ENCODE results near the gene COX5B.
"Not testable (repeated sequence)": the region's sequence is repeated elsewhere in the genome, so short reads cannot be mapped to it uniquely, and the experiment has no call there.

Gene COX5B

DNA sequence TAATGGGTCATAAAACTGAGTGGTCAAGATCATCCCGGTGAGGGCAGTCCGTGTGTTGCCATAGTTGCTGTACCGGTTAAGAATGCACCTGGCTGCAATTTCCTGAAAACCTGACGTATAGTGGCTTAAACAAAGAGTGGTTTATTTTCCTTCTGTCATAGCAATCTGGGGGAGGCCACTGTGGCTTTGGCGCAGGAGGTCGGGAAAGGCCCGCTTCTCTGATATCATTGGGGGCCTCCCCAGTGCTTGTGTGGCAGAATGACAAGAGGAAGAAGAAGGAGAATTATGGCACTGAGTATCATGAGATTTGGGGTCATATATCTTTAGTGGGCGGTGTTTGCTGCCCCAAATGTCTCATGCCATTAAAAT is 28.0 kb downstream of the COX5B start:
- peak in 1 of 2 experiments; percentile 5 for DNase-seq

DNA sequence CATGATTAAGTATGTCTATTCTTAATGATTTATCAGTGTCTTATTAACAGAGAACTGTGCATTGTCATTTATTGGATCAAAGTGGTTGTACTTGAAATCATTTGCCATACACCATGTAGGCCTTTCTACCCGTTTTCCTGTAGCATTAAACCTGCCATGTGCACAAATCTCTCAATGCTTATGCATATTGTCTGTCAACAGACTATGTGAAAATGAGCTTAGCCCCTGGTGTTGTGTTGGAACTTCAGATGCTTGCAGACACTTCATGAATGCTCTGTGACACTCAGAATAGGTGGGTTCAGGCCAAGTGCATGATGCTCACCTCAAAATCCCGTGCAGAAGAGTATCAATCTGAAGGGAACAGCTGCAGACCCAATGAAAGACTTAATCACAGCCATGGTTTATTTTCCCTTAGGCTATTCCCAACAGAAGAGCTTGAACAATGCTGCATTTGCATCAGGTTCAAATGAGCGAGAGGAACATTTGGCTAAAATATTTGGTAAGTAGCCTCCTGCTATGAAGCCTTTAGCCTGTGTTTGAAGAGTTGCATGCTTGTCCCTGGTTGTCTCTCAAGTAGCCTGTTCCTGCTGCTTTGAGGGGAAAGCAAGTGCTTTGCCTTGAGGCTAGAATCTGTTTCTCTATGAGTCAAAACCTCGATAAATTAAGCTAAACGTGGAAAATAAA is 29.7 kb downstream of the COX5B start:
- DNase-seq: no peak

DNA sequence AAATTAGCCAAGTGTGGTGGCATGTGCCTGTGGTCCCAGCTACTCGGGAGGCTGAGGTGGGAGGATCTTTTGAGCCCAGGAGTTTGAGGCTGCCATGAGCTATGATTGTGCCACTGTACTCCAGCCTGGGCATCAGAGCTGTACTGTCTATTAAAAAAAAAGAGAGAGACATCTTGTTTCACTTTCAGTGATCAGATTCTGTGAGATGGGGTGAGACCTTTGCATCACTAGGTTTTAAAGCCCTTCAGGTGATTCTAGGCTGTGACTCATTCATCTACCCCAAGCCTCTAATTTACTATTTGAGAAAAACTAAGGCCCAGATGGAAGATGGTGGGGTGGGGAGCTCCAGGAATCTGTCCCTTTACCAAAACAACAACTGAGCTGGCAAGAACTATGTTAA is 30.8 kb downstream of the COX5B start:
- no peak for DNase-seq

DNA sequence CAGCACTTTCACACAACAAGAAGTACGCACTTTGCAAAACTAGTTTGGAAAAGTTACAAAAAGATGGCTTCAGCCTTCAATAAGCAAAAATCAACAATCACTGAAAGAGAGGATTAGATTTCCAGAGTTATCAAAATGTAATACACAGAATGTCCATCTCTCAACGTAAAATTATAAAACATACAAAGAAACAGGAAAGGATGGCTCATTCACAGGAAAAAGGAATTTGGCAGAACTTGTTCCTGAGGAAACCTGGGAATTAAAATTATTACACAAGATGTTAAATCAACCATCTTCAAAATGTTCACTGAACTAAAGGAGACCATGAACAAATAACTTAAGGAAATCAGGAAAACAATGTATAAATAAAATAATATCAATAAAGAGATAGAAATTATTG is 31.6 kb downstream of the COX5B start:
- DNase-seq: no peak

DNA sequence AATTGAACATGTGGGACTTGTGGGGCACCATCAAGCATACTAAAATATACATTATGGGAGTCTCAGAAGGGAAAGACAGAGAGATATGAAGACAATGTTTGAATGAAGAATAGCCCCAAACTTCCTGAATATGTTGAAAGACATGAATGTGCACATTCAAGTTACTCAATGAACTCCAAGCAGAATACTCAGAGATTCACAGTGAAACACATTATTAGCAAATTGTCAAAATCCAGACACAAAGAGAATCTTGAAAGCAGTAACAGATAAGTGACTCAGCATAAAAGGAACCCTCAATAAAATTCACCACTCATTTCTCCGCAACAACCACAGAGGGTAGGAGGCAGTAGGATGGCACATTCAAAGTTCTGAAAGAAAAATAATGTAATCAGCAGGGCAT is 32.4 kb downstream of the COX5B start:
- no peak for DNase-seq

DNA sequence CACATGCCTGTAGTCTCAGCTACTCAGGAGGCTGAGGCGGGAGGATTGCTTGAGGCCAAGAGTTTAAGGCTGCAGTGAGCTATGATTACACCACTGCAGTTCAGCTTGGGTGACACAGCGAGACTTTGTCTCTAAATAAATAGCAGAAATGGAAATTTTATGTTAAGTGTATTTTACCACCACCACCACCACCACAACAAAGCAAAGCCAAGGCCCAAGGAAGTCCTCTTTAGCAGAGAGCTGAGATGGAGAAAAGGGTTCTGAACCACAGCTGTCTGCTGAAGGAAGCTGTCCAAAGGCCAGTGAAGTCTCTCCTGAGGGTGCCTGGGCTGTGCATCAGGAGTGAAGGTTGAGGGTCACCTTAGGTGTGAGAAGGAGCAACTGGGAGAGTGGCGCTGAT is 41.4 kb downstream of the COX5B start:
- not testable (repeated sequence) for DNase-seq

DNA sequence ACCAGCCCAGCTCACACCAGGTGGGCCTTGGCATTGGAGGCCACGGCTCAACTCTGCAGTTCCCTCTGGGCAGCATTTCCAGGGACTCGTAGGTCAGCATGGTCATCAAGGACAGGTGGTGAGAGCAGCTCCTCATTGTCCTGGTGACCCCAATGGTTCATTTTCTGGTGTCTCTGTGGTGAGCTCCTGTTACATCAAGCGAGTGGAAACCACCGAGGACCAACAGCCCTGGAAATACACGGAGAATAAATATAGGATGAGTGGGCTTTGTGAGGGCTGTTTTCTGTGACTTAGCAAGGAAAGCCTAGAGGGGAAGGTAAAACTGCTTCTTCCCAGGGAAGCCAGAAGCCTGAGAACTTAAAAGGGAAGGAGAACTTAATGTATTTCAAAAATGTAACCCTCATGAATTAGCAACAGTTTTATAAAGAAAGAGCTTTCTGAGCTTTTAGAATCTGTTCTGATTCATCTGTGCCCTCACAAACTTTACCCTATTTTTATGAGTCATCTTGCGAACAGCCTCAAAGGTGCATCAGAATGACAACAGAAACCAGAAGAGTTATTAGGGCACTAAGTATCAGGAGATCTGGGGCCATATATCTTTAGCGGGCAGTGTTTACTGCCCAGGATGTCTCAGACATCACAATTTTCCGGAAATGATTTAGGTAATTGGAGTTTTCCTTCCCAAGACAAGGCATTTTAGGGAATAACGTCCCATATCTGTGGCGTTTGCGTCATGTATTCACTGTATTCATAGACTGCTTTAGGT is 42.4 kb downstream of the COX5B start:
- DNase-seq: no peak

DNA sequence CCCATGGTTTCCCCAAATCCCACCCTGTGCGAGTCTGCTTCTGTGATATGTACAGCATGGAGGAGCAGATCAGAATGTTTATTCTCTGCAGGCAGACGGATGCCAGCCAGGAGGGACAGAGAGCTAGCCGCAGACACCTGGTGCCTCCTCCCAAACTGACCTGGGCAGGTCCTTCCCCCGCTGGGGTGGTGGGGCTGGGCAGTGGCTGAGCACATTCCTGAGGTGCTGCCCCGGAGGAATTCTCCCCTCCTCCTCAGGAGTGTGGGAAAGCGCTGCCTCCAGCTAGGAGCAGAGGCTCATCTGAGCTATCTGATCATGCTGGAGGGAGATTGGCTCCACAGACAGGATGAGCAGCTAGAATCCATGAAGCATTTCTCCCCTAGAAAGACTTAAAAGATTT is 45.3 kb downstream of the COX5B start:
- no peak for DNase-seq

DNA sequence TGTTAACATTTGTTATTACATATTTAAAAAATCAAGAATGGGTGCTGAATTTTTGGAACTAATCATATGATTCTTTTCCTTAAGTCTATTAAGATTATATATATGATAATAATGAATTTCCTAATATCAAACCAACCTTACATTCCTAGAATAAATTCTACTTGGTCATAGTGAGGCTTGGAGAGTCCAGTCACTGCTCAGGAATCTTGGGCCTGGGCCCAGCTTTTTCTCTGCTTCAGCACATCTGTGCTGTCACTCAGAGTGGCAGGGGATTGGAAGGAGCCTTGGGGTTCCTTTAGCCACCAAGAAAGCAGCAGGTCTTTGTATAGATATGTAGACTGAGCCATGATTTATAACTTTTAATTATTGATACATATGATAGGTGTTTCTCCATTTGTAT is 47.6 kb downstream of the COX5B start:
- no peak for DNase-seq

DNA sequence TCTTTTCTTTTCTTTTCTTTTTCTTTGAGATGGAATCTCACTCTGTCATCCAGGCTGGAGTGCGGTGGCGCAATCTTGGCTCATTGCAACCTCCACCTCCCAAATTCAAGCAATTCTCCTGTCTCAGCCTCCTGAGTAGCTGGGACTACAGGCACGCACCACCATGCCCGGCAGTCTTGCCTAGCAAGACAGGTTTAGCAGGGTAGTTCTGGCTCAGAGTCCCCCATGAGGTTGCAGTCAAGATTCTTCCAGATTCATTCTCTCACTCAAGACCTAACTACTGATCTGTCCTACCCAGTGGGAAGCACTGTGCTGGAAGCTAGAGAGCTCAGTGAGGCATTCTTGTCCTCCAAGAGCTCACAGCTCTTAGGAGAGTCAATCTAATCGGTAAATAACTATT is 49.9 kb downstream of the COX5B start:
- DNase-seq: no peak

DNA sequence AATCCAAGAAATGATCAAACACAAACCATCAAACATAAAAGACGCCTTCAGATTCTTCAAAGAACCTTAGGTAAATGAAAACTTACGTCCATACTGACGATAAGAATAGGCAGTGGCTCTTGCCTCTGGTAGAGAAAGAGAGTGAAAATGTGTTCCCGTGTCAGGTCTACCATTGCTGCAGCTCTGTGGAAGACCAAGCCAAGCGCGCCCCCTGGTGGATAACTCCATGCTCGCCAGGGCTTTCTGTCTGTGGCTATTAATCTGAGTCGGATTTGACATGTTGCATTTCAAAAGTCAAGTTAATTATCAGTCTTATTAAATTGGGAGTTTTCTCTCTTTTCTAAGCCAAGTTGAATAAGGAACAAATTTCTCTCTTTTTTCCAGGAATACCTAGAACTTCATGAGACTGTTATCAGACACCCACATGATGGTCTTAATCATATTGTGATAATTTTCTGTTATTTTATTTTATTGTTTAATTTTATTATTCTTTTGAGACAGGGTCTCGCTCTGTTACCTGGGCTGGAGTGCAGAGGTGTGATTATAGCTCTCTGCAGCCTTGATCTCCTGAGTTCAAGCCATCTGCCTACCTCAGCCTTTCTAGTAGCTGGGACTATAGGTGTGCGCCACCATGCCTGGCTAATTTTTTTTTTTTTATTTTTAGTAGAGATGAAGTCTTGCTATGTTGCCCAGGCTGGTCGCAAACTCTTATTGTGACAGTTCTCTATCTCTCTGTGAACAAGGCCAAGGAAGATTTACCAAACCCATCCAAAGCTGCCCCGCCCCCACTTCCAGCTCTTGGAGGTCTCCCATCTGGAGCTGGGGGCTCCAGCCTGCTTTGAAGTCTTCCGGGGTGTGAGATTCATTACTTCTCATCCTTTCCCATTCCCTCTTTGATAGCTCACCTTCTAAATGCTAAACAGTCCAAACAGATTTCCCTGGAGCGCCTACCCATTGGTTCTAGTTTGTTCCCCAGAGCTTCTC is 51.7 kb downstream of the COX5B start:
- peak; percentile 46 to 72 for DNase-seq

Data from SHP77 (cell line).